Fibroblast of mammary gland (primary cell): Measurements from ENCODE around the gene MXRA5.
"Not testable (repeated sequence)": the region's sequence is repeated elsewhere in the genome, so short reads cannot be mapped to it uniquely, and the experiment has no call there.

Source experiments
- DNase-seq: peaks from one replicate; pipeline ENCODE4 v3.0.0-alpha.2; 2010; ENCODE audit warnings: low read depth
- H3K4me3 ChIP-seq: 2 replicates; pipeline ENCODE4 v1.5.1; 2011; ENCODE audit warnings: low read depth, mild to moderate bottlenecking, low read length, moderate library complexity; ENCODE audit not compliant: control insufficient read depth
- CTCF ChIP-seq: conservative IDR thresholded peaks from 2 replicates; pipeline ENCODE4 v1.5.1; 2011; ENCODE audit warnings: low read depth, low read length, inconsistent platforms; ENCODE audit not compliant: control insufficient read depth, insufficient read depth

Gene MXRA5

GRCh38 chrX:3370656-3371055 is 24.2 kb upstream of the MXRA5 start:
- TF ChIP-seq CTCF = no peak
- no peak overlapping the region for H3K4me3 ChIP-seq
- DNase-seq = no peak

GRCh38 chrX:3362956-3363355 is 16.5 kb upstream of the MXRA5 start:
- H3K4me3 ChIP-seq = no peak overlapping the region
- TF ChIP-seq CTCF = no peak
- no peak for DNase-seq

GRCh38 chrX:3360881-3361280 is 14.4 kb upstream of the MXRA5 start:
- no peak overlapping the region for H3K4me3 ChIP-seq
- DNase-seq = no peak
- no peak for TF ChIP-seq CTCF

- H3K4me3 ChIP-seq, DNase-seq: not testable (repeated sequence)
Measured at GRCh38 chrX:3352741-3353140, 6.3 kb upstream of the MXRA5 start.

- TF ChIP-seq CTCF = no peak
- no peak for DNase-seq
- no peak overlapping the region for H3K4me3 ChIP-seq
Measured at GRCh38 chrX:3351276-3351675, 4.8 kb upstream of the MXRA5 start.

- no peak for TF ChIP-seq CTCF
- no peak for DNase-seq
- no peak overlapping the region for H3K4me3 ChIP-seq
Measured at GRCh38 chrX:3348191-3348590, 1.7 kb upstream of the MXRA5 start.

- H3K4me3 ChIP-seq = peak overlapping the region; percentile 34
- no peak for TF ChIP-seq CTCF
- peak; percentile 34 for DNase-seq
Measured at GRCh38 chrX:3345281-3346191, 916 bp downstream of the MXRA5 start.

- not testable (repeated sequence) for DNase-seq, H3K4me3 ChIP-seq
Measured at GRCh38 chrX:3343569-3343968, 2.9 kb downstream of the MXRA5 start.
